PC-9 (cell line): ENCODE measurements around the gene BUD13. TPM values are rescaled to one million over a fixed set of nuclear protein-coding genes. Genes with fewer than 3 reads are reported as not detected.

Experiments used
- BruUV-seq: library from RNA; stranded (reverse); fragments of 400-500 nt; replicated peaks from 2 replicates; lab custom pipeline; 2021; lab: Mats Ljungman, UMichigan
- CTCF ChIA-PET: fragments of 300-600 bp; sonication (Branson Sonifier 250); formaldehyde crosslinking; loops from one replicate; lab custom pipeline; 2022; ENCODE audit warnings: antibody characterized with exemption; lab: Charles Lee
- POLR2A ChIA-PET: fragments of 300-600 bp; sonication (Branson Sonifier 250); formaldehyde crosslinking; loops from one replicate; lab custom pipeline; 2022; ENCODE audit warnings: antibody characterized with exemption; ENCODE audit not compliant: unreplicated experiment; lab: Charles Lee
- DNase-seq, 2 experiments: peaks; one replicate each; pipeline versions ENCODE4 v3.0.0 to v3.0.0-alpha.2; 2015 to 2022; ENCODE audit warnings: mixed read lengths in 1 of 2
- H2AFZ ChIP-seq: fragments of 200-600 bp; sonication (generic); 2 replicates; pipeline ENCODE4 v1.8.1; 2017; ENCODE audit warnings: antibody characterized with exemption
- H3F3A ChIP-seq: fragments of 200-600 bp; sonication (generic); 2 replicates; pipeline ENCODE4 v1.8.1; 2017; ENCODE audit warnings: antibody characterized with exemption, mild to moderate bottlenecking, low read depth; ENCODE audit not compliant: insufficient read depth
- H3K27ac ChIP-seq: fragments of 200-600 bp; sonication (generic); 2 replicates; pipeline ENCODE4 v1.6.1; 2016; ENCODE audit warnings: mixed run types
- H3K27me3 ChIP-seq: fragments of 200-600 bp; sonication (generic); 2 replicates; pipeline ENCODE4 v1.6.1; 2016; ENCODE audit warnings: low read depth, mixed run types; ENCODE audit not compliant: insufficient read depth
- H3K36me3 ChIP-seq: fragments of 200-600 bp; sonication (generic); 2 replicates; pipeline ENCODE4 v1.6.1; 2016; ENCODE audit warnings: low read depth, mixed run types
- H3K4me1 ChIP-seq: fragments of 200-600 bp; sonication (generic); replicated peaks from 2 replicates; pipeline ENCODE4 v1.6.1; 2016; ENCODE audit warnings: mixed run types; ENCODE audit not compliant: insufficient read depth
- H3K4me2 ChIP-seq: fragments of 200-600 bp; sonication (generic); 2 replicates; pipeline ENCODE4 v1.6.1; 2017; ENCODE audit warnings: mixed run types
- H3K4me3 ChIP-seq: fragments of 200-600 bp; sonication (generic); 2 replicates; pipeline ENCODE4 v1.6.1; 2016; ENCODE audit warnings: mixed run types
- H3K79me2 ChIP-seq: fragments of 200-600 bp; sonication (generic); 2 replicates; pipeline ENCODE4 v1.6.1; 2017; ENCODE audit warnings: low read depth, mixed run types
- H3K9me2 ChIP-seq: fragments of 200-600 bp; sonication (generic); 2 replicates; pipeline ENCODE4 v1.8.1; 2017; ENCODE audit warnings: mild to moderate bottlenecking; ENCODE audit not compliant: insufficient read depth
- H3K9me3 ChIP-seq: fragments of 200-600 bp; sonication (generic); 2 replicates; pipeline ENCODE4 v1.8.1; 2016; ENCODE audit warnings: low read depth; ENCODE audit not compliant: insufficient read depth
- H4K20me1 ChIP-seq: fragments of 200-600 bp; sonication (generic); 2 replicates; pipeline ENCODE4 v1.8.1; 2017; ENCODE audit not compliant: insufficient read depth
- EZH2 ChIP-seq: fragments of 200-600 bp; sonication (generic); IDR thresholded peaks from 2 replicates; pipeline ENCODE4 v1.8.0; 2017; ENCODE audit warnings: antibody characterized with exemption, low read depth
- intact Hi-C: fragments of 100-400 bp; cut with micrococcal nuclease; formaldehyde crosslinking; loops from one replicate; pipeline ENCODE4 v1.10.0; 2022; ENCODE audit not compliant: unreplicated experiment
- total RNA-seq: library from RNA; stranded (reverse); gene quantifications from 2 replicates; pipeline ENCODE4 v1.2.3, GENCODE V29; 2021
- TF ChIP-seq, protein P1 (sequence below): fragments of 200-600 bp; sonication (generic); conservative IDR thresholded peaks from 2 replicates; pipeline ENCODE4 v1.6.1; 2017; ENCODE audit warnings: mixed run types, antibody characterized with exemption, mild to moderate bottlenecking, moderate library complexity

The BUD13 gene
- total RNA-seq, 1 experiment from 2014 or later: 16.4 TPM

DNA sequence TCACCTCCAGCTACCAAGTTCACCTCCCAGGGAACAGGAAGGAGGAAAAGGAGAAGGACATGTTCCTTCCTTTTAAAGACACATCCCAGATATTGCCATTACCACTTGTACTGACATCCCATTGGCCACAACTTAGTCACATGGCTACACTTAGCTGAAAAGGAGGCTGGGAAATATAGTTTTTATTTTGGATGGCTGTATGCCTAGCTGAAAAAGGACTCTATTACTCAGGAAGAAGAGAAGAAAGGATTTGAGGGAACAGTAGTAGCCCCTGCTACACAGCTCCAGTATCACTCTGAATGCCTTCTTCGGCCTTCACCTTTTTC lies 20.9 kb upstream of the BUD13 start:
- Histone ChIP-seq H2AFZ (no peak overlapping the region; the same call in 1 of the 2 replicates), H3K4me3 (no peak overlapping the region), H3K9me3 (no peaks in the 10 kb centered on the region), H3K9me2 (no peaks in the 10 kb centered on the region), H3K36me3 (no peaks in the 10 kb centered on the region), H4K20me1 (no peaks in the 10 kb centered on the region), H3K4me1 (peaks cover 8% of the 10 kb centered on the region; the same call in 1 of the 2 replicates), H3K4me2 (no peak overlapping the region), H3K27ac (no peak overlapping the region), H3F3A (peaks cover 5% of the 10 kb centered on the region), H3K79me2 (no peaks in the 10 kb centered on the region), H3K27me3 (no peaks in the 10 kb centered on the region)
- no TSS peak for BruUV-seq
- intact Hi-C loops: no loop called here
- DNase-seq: no peak
- ChIA-PET CTCF (interaction anchor here (1.3 kb wide), 1 partner anchor 42 kb away, joined by 4 read pairs; no protein-coding TSS in a partner anchor), POLR2A (interaction anchor here (0.7 kb wide), 1 partner anchor 285 kb away, joined by 7 read pairs; no protein-coding TSS in a partner anchor)
- no peak for TF ChIP-seq EZH2
- TF ChIP-seq, protein P1, sequence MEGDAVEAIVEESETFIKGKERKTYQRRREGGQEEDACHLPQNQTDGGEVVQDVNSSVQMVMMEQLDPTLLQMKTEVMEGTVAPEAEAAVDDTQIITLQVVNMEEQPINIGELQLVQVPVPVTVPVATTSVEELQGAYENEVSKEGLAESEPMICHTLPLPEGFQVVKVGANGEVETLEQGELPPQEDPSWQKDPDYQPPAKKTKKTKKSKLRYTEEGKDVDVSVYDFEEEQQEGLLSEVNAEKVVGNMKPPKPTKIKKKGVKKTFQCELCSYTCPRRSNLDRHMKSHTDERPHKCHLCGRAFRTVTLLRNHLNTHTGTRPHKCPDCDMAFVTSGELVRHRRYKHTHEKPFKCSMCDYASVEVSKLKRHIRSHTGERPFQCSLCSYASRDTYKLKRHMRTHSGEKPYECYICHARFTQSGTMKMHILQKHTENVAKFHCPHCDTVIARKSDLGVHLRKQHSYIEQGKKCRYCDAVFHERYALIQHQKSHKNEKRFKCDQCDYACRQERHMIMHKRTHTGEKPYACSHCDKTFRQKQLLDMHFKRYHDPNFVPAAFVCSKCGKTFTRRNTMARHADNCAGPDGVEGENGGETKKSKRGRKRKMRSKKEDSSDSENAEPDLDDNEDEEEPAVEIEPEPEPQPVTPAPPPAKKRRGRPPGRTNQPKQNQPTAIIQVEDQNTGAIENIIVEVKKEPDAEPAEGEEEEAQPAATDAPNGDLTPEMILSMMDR: no peak

DNA sequence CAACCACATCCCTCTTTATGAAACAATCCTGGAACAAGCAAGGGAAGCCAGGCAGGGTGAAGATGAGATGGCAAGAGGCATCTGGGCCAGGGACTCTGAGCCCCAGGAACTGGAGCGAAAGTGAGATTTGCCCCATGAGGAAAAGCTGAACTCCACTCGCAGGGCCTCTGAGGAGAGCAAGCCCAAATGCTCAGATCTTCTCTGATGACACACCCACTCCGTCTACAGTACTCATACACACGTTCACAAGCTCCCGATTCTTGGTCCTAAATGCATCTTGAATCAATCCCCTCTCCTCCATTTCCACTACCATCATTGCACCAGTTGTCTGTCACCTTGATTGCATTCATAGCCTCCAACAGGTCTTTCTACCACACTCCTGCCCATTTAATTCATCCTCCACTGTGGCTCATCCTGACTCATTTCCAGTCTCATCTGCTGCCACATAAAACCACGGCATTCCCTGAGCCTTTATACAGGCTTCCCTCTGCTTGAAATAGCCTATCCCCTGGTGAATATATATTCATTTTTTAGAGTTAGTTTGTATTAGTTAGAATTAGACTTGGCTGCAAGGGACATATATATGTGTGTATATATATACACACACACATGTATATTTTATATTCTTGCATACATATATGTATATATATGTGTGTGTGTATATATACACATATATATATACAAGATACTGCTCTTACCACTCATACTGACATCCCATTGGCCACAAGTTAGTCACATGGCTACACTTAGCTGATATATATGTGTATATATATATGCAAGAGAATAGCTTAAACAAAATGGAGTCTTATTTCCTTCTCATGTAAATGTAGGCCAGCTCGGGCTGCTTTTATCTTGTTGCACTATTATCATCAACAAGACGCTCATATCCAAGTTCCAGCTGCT lies 20.3 kb upstream of the BUD13 start:
- TF ChIP-seq, protein P1: no peak
- no peak for TF ChIP-seq EZH2
- BruUV-seq: no TSS peak
- H3K9me2 ChIP-seq: no peaks in the 10 kb centered on the region
- H3K27me3 ChIP-seq: no peaks in the 10 kb centered on the region
- no peaks in the 10 kb centered on the region for H3K36me3 ChIP-seq
- peaks cover 5% of the 10 kb centered on the region for H3F3A ChIP-seq
- ChIA-PET CTCF (interaction anchor here (1.3 kb wide), 1 partner anchor 43 kb away, joined by 4 read pairs; no protein-coding TSS in a partner anchor), POLR2A (interaction anchor here (0.7 kb wide), 1 partner anchor 285 kb away, joined by 7 read pairs; no protein-coding TSS in a partner anchor)
- no peak for DNase-seq
- no peaks in the 10 kb centered on the region for H3K79me2 ChIP-seq
- no peak overlapping the region; the same call in 1 of the 2 replicates for H2AFZ ChIP-seq
- no peaks in the 10 kb centered on the region for H4K20me1 ChIP-seq
- no peak overlapping the region for H3K27ac ChIP-seq
- H3K9me3 ChIP-seq: no peaks in the 10 kb centered on the region
- no peak overlapping the region for H3K4me3 ChIP-seq
- no peak overlapping the region for H3K4me2 ChIP-seq
- intact Hi-C loops: no loop called here
- H3K4me1 ChIP-seq: peaks cover 13% of the 10 kb centered on the region

DNA sequence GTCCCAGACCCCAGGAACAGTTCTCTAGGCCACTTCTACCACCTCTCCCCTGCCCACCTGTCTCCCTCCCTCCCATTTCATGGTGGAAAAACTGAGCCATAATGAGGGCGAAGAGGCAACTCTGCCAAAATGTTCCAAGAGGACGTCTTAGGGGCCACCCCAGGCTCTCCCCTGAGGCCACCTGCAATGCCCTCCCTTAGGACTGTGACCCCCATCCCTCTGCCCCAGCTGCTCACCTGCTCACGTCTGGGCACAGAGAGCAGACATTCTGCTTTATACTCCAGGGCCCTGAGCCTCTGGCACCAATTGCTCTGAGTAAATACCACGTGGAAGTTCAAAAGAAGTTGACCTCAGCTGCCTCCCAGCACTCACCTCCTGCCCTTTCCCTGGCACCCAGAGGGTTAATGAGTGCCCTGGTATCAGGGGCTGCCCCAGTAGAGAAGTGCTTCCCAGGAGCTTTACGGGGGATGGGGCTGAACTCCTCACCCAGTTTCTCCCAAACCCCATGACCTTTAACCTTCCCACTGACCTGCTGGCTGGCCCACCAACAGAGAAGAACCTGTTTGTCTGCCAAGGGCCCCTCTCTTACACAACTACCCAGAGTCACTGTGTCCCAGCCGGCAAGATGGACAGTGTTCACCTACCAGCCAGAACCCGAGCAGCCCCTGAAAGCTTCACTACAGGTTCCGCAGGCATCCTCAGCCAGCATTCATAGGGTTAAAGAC lies 19.5 kb upstream of the BUD13 start:
- Histone ChIP-seq H3K27ac (no peak overlapping the region), H3K4me1 (peaks cover 13% of the 10 kb centered on the region), H3K4me3 (no peak overlapping the region), H3K27me3 (no peaks in the 10 kb centered on the region), H4K20me1 (no peaks in the 10 kb centered on the region), H3K4me2 (no peak overlapping the region), H3F3A (peaks cover 5% of the 10 kb centered on the region), H3K79me2 (peaks cover 5% of the 10 kb centered on the region), H3K9me3 (no peaks in the 10 kb centered on the region), H2AFZ (no peak overlapping the region), H3K9me2 (no peaks in the 10 kb centered on the region), H3K36me3 (no peaks in the 10 kb centered on the region)
- TF ChIP-seq, protein P1: no peak
- TF ChIP-seq EZH2: no peak
- ChIA-PET CTCF (no interaction called here), POLR2A (no interaction called here)
- intact Hi-C loops: no loop called here
- no TSS peak for BruUV-seq
- DNase-seq: no peak
